Superior temporal gyrus (tissue), 1 donor: ENCODE measurements around the gene KRTAP10-6.
"Not testable (repeated sequence)": the region's sequence is repeated elsewhere in the genome, so short reads cannot be mapped to it uniquely, and the experiment has no call there.

Experiments
- DNase-seq: peaks from one replicate; pipeline ENCODE4 v3.0.0-alpha.2; 2016; ENCODE audit errors: extremely low spot score

Gene KRTAP10-6

DNA sequence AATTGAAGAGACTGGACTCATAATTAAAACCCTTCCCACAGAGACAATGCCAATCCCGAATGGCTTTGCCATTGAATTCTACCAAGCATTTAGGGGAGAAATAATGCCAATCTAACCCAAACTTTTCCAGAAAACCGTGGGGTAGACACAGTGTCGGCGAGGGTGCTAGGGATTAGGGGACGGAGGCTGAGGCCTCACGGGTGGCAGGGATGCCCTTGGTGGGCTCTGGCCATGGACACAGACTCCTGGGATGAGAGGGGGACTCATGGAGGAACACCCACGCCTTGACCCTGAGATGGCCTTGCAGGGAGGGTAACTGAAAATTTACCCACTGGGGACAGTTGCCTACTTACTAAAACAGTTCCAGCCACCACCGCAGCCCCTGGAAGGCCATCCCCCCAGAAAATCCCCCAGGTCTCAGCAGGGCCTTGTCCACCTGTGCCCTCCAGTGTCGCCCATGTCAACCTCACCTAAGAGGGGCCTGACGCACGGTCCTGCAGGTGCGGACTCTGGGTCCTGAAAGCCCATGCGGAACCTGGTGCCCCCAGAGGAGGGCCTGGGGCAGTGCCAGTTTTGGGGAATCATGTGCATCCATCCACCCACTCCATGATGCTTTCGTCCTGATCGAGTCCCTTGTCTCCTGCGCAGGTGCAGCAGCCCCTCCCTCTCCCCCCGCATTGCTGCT is 13.8 kb downstream of the KRTAP10-6 start:
- no peak for DNase-seq

DNA sequence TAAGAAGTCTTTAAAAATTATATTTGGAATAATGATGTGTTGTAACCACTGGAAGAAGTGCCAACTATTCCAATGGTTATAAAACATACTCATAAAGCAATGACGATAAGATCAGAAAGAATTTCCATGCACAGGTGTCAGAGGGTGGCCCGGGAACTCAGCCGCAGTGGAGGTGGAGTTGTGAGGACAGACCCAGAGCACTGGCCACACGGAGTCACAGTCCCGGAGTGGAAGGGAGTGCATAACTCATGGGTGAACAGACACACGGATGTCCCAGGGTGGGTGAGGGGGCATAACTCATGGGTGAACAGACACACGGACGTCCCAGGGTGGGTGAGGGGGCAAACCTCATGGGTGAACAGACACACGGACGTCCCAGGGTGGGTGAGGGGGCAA is 16.3 kb downstream of the KRTAP10-6 start:
- DNase-seq: no peak

DNA sequence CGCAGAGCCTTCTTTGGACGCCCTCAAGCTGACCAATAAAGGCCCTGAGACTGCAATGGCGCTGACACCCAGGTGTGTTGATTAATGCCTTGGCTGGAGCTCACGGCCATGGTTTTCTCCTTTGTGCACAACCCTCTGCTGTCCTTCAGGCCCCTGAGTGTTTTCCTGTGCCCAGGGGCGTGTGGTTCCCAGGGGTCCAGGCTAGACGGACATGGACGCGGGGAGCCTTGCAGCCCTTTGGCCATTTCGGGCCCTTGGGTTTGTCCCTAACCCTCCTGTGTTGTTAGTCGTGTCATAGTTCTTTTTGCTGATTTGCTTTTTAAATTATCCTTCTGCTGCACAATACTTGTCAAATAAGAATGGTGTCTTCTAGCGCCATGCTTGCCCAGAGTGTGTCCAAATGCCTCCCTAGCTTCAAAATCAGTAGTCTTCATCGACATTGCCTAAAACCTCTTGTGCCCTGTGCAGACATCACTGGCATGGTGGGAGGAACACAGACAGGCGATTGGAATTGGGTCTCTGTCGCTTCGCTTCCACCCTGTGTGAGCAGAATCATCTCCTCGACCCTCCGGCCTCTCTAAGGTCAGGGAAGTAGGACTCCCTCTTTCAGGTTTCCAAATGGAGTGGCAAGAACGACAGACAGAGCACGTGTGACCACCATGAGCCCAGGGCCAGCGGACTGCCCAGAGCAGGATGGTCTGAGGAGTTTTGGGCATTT is 16.8 kb downstream of the KRTAP10-6 start:
- DNase-seq: no peak

DNA sequence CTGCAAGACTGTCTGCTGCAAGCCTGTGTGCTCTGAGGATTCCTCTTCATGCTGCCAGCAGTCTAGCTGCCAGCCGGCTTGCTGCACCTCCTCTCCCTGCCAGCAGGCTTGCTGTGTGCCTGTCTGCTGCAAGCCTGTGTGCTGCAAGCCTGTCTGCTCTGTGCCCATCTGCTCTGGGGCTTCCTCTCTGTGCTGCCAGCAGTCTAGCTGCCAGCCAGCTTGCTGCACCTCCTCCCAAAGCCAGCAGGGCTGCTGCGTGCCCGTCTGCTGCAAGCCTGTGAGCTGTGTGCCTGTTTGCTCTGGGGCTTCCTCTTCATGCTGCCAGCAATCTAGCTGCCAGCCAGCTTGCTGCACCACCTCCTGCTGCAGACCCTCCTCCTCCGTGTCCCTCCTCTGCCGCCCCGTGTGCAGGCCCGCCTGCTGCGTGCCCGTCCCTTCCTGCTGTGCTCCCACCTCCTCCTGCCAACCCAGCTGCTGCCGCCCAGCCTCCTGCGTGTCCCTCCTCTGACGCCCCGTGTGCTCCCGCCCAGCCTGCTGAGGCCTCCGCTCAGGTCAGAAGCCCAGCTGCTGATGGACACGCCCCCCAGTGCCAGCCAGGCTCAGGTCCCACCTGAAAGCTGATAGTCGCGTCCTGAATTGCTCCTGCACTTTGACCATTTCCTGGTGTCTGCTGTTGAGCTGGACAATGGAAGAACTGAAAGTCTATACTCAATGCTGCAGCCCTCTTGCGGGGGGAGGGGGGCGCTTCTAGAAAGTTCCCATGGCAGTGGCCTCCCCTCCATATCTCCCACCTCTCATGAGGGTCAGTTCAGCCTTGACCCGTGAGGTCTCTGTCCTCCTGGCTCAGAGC is 17.6 kb downstream of the KRTAP10-6 start:
- no peak for DNase-seq

DNA sequence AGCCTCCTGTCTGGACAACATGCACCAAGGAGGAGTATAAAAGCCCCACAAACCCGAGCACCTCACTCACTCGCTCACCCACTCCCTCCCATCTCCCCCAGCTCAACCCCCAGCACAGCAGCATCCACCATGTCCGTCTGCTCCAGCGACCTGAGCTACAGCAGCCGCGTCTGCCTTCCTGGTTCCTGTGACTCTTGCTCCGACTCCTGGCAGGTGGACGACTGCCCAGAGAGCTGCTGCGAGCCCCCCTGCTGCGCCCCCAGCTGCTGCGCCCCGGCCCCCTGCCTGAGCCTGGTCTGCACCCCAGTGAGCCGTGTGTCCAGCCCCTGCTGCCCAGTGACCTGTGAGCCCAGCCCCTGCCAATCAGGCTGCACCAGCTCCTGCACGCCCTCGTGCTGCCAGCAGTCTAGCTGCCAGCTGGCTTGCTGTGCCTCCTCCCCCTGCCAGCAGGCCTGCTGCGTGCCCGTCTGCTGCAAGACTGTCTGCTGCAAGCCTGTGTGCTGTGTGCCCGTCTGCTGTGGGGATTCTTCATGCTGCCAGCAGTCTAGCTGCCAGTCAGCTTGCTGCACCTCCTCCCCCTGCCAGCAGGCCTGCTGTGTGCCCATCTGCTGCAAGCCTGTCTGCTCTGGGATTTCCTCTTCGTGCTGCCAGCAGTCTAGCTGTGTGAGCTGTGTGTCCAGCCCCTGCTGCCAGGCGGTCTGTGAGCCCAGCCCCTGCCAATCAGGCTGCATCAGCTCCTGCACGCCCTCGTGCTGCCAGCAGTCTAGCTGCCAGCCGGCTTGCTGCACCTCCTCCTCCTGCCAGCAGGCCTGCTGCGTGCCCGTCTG is 18.5 kb downstream of the KRTAP10-6 start, which contains the start of gene KRTAP10-4:
TSS of gene KRTAP10-4 (plus strand) at position 100 of the 827 bp plus-strand sequence. CDS start at position 130, 30 bp downstream.
- not testable (repeated sequence) for DNase-seq

DNA sequence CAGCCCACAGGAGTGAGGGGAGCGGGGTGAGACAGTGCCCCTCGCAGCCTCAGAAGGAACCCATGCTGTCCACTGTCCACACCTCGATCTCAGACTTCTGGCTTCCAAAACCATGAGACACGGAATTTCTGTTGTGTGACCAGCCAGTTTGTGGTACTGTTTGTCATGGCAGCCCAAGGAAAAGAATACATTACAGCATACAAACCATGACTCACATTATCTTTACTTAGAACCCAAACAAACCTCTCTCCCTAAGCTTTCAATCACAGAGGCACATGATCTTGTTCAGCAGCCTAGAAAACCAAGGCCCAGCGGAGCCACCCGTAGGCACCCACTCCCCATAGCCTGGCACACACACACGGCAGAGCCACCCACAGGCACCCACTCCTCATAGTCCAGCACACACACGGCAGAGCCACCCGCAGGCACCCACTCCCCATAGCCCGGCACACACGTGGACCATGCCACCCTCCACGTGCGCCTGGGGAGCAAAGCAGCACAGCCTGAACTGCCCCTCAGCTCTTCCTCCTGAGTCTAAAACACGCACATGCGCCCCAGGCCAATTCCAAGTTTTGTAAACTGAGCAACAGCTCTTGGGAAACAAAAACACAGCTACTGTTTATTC is 19.2 kb downstream of the KRTAP10-6 start:
- DNase-seq: peak; percentile 10

DNA sequence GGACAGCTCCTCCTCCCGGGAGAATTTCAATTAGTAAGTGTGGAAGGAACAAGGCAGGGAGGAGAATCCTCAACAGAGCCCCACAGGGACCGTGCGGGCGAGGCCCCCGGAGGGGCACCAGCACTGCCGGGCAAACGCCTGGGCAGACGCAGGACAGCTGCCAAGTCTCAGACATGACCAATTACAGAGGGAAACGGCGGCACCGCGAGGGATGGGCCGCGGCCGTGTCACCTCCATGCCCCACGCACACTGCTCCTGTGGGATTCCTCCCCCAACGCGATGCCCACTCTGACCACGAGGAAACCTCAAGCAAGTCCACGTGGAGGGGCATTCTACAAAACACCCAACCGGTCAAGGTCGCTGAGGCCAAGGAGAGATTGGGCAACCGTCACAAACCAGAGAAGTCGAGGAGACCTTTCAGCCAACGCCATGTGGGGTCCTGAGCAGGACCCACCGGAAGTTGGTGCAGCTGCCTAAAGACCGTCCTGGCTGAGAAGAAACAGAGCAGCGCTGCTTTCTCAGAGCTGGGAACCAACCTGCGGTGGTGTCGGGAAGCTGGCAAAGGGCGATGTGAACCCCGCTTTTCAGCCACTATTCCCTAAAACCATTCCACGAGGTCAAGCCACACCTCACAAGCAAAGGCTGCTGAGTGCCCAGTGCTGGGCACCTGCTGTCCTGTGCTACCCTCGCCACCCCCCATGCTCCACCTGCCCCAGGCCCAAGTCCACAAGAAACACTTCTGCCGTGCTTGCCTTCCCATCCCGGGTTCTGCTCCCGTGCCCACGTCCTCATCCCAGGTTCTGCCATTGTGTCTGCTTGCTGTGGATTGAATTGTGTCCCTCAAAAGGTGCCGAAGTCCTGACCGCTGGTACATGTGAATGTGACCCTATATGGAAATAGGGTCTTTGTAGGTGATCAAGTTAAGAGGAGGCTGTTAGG is 20.2 kb downstream of the KRTAP10-6 start:
- DNase-seq: no peak

DNA sequence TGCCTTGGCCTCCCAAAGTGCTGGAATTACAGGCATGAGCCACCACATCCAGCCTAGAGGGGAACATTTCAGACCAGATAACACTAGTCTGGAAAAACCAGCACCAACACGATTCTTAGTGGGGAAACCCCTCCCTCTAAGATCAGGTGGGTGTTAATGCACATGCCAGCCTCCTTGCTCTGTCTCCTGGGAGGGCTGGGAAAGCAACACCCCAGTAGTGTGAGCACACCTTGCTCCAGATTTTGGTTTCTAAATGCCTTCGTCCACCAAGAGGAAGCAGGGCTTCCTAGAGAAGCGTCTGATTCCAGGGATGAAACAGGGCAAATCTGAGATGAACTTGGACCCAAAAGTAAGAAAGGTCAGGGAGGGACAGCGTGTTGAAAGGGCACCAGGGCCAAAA is 21.0 kb downstream of the KRTAP10-6 start:
- no peak for DNase-seq

DNA sequence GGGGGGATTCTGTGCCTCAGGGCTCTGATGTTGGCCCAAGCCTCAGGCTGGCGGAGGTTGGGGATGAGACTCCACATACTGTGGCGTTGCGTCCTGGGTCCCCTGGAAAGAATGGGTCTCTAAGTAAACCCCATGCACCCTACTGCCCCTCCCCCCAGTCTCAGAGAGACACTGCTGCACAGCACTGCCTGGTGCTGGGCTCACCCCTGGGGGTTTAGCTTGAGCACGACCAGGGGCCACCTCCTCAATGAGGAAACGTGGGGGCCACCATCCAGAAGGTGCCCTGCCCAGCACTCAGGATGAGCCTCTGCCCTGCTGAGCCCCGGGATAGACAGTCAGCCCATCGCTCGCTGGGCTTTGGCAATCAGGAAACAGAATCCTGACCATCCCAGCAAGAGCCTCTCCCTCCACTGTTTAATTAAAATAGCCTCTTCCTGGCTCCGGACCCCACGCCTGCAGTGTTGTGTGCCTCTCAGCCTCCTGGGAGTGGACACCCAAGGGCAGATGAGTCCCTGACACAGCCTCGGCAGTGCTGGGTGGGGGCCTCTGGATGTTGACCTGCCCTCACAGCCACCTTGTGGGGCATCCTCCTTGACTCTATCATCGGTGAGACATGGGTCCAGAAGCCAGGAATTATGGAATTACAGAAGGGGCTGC is 22.3 kb downstream of the KRTAP10-6 start:
- DNase-seq: no peak

DNA sequence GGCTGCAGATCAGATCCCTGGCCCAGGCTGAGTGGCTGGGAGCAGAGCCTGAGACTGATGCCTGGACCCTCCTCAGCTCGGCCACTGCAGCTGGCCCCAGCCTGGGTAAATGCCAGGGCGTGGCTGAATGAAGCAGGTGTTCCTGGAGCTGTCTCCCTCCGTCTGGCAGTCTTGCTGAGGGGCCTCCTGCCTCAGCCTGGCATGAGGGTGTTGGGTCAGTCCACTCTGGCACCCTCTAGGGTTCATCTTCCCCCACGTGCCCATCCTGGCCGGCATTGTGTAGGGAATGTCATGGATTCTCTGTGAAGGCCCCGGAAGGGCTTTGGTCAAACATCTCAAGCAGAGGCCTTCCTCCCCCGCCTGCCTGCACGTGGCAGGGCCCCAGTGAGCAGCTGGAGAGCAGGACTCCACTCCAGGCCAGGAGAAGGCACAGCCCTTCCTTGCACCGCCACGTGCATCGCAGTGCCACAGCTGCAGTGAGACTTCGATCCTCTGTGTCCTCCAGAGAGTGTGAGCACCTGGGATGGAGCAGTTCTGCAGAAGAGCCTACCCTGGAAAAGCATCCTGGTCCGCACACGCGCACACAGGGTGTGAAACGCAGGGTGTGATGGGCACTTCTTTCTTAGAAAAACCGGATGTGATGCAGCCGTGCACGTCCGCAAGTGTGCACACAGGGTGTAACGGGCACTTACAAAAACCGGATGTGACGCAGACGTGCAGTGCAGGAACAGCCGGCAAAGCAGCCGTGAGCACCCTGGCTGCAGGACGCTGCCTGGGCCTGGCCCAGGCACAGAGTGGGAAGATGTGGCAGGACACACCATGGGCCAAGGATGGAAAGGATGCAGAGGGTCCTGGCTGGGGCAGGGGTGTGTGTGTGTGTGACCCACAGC is 23.4 kb downstream of the KRTAP10-6 start:
- no peak for DNase-seq

DNA sequence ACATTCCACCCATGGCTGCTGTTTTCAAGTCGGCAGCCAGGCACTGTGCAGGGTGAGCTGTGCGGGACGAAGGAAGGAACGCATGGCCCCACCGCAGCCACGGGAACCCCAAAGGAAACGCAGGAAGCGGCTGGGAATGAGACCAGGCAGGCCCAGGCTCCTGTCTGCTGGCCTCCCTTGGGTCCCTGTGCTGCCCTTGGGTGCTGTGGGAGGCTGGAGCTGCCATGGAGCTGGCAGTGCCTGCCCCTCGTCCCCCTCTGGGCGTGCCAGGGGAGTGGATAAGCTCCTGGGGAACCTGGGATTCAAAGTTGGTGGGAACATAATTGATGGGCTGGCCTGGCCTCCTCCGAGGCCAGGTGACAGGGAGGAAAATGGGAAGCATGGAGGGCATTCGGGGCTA is 24.0 kb downstream of the KRTAP10-6 start:
- DNase-seq: no peak

DNA sequence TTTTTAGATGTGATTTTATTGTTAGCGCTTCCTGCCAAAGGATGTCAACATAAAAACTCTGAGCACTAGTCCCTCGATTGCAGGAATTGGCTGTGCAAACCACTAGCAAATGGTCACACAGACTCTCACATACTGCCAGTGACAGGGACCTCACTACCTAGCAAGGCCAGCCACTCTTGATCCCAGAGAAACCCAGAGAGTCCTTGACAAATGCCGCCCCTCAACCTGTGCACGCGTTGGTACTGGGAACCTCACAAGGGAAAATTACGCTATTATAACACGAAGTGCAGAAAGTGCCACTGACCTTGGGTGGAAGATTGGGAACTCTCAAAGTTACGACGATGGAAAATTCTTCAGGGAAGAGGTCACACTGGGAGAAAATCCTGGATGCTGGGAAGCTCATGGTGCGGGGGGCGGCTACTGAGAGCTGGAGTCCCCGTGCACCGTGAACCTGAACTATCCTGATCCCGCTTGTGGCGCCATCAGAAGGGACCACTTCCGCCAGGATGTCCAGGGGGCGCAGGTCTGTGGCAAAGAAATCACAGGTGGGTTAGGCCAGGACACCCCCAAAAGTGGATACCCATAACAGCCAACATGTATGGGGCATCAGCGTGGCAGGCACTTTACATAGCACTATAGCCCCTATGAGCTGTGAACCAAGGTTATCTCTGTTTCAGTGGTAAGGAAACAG is 24.7 kb downstream of the KRTAP10-6 start:
- no peak for DNase-seq

DNA sequence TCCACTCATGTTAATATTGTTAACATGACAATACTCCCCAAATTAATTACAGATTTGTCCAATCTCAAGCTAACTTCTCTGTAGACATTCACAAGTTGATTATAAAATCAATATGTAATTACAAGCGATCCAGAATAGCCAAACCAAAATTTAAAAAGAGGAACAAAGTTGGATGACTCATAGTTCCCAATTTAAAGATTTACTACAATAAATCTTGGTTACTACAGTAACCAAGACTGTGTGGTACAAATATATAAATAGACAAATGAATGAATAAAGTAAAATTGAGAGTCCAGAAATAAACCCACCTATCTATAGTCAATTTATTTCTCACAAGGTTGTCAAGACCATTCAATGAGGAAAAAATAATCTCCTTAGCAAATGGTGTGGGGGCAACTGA is 25.9 kb downstream of the KRTAP10-6 start:
- no peak for DNase-seq

DNA sequence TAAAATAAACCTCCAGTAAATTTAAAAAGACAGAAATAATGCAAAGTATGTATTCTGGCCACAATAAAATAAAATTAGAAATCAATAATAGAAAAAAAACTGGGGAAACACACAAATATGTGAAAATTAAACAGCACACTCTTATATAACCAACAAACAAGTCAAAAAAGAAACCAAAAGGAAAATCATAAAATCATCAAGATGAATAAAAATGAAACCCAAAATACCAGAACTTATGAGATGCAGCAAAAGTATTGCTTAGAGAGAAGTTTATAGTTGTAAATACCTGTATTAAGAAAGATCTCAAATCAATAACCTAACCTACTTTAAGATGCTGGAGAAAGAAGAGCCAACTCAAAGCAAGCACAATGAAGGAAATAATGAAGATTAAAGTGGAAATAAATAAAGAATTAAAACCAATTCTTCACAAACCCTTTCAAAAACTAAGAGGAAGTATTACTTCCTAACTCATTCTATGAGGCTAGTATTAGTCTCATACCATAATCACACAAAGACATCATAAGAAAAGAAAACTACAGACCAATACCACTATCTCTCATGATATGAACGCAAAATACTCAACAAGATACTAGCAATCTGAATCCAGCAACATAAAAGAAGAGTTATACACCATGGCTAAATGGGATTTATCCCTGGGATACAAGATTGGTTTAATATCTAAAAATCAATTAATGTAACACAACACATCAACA is 27.3 kb downstream of the KRTAP10-6 start:
- DNase-seq: no peak

DNA sequence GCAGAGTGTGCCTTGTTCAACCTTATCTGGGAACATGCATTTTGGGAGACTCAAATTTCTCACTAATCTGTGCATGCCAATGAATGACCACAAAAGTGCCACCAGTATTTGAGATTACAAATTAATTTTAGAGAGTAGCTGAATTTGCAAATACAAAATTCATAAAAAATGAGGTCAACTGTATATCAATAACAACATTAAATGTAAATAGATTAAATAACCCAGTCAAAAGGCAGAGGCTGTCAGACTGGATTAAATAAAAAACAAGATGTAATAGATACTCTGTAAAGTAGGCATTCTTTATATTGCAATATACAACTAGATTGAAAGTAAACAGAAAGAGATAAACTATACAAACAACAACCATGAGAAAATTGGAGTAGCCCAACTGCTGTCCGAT is 28.2 kb downstream of the KRTAP10-6 start:
- DNase-seq: no peak

DNA sequence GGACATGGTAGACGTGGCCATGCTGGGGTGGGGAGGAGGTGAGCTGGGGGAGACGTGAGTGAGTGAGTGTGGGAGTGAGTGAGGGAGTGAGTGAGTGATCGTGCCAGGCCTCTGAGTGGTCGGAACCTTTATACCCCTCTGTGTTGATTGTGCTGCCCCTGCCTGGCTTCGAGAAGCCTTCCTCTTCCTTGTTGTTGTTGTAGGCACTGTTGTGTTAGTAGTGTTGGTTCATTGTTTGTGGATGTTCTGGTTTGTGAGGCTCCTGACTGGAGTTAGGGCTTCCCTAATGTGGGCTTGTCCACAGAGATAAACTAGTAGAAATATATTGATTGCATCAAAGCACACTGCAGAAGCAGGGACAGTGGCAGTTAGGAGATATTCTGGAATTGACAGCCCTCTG is 33.6 kb downstream of the KRTAP10-6 start, which contains the start of gene KRTAP10-3:
TSS of gene KRTAP10-3 (minus strand) at position 101 of the 400 bp plus-strand sequence. CDS start at position 21, 80 bp downstream.
- DNase-seq: no peak

DNA sequence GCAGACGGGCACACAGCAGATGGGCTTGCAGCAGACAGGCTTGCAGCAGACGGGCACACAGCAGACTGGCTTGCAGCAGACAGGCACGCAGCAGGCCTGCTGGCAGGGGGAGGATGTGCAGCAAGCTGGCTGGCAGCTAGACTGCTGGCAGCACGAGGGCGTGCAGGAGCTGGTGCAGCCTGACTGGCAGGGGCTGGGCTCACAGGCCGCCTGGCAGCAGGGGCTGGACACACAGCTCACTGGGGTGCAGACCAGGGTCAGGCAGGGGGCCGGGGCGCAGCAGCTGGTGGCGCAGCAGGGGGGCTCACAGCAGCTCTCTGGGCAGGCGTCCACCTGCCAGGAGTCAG is 34.0 kb downstream of the KRTAP10-6 start:
- DNase-seq: not testable (repeated sequence)
